Naive thymus-derived CD8-positive, alpha-beta T cell (primary cell): ENCODE results near the gene TRIM41. TPM values are rescaled to one million over a fixed set of nuclear protein-coding genes. Genes with fewer than 3 reads are reported as not detected.
"Not testable (repeated sequence)": the region's sequence is repeated elsewhere in the genome, so short reads cannot be mapped to it uniquely, and the experiment has no call there.

Experiments
- ATAC-seq, 2 donors: fragments of 150-1000 bp; cut with Tn5 transposase in 1 of 2; sonication (Bioruptor Pico), chemical (Tn5 transposase) in 1 of 2; 1 replicate in 1 of 2; 2 replicates in 1 of 2; pipeline ENCODE4 v1.10.0; 2021; ENCODE audit warnings: mild to moderate bottlenecking in 2 of 2, moderate library complexity in 2 of 2
- POLR2A ChIA-PET: fragments of 350-600 bp; sonication (Branson Sonifier 250); formaldehyde crosslinking; loops from one replicate; lab custom pipeline; 2021; ENCODE audit warnings: antibody characterized with exemption; lab: Charles Lee
- DNase-seq, 10 donors: peaks; one replicate each; pipeline versions ENCODE4 v3.0.0 to v3.0.0-alpha.2; 2020 to 2022
- H3K27ac Mint-ChIP-seq, 10 donors: one replicate each; pipeline ENCODE4 v1.8.0; 2020 to 2022; ENCODE audit warnings: mild to moderate bottlenecking in 10 of 10, mixed read lengths in 10 of 10, moderate library complexity in 4 of 10, inconsistent platforms in 1 of 10
- H3K27me3 Mint-ChIP-seq, 5 donors: one replicate each; pipeline ENCODE4 v1.8.0; 2021 to 2022; ENCODE audit warnings: mixed read lengths in 5 of 5
- H3K36me3 Mint-ChIP-seq, 3 donors: one replicate each; pipeline ENCODE4 v1.8.0; 2020 to 2022; ENCODE audit warnings: mixed read lengths in 3 of 3, mild to moderate bottlenecking in 2 of 3, inconsistent platforms in 1 of 3
- H3K4me1 Mint-ChIP-seq, 4 donors: one replicate each; pipeline ENCODE4 v1.8.0; 2021 to 2022; ENCODE audit warnings: mixed read lengths in 4 of 4
- H3K4me3 Mint-ChIP-seq, 10 donors: one replicate each; pipeline ENCODE4 v1.8.0; 2020 to 2022; ENCODE audit warnings: mild to moderate bottlenecking in 10 of 10, mixed read lengths in 10 of 10, moderate library complexity in 6 of 10, inconsistent platforms in 1 of 10
- H3K9me3 Mint-ChIP-seq, 9 donors: one replicate each; pipeline ENCODE4 v1.8.0; 2020 to 2022; ENCODE audit warnings: mixed read lengths in 9 of 9, mild to moderate bottlenecking in 3 of 9, inconsistent platforms in 1 of 9, moderate library complexity in 1 of 9
- polyA plus RNA-seq, 3 donors: library from polyadenylated mRNA; unstranded; fragments of 300-500 nt; fragmentation: Illumina TruSeq; gene quantifications; one replicate each; pipeline ENCODE4 v1.2.3, GENCODE V29; 2021
- total RNA-seq, 8 experiments: library from RNA in 2 of 8; stranded (reverse) in 2 of 8; gene quantifications; one replicate each; pipeline ENCODE4 v1.2.3 and lab custom pipeline; 2021 to 2026

The TRIM41 gene
- total RNA-seq: 10 to 100 TPM; 33.3 to 40.7 TPM
- 1 to 10 TPM; 1.1 to 2.6 (median 1.6) TPM for polyA plus RNA-seq
- total RNA-seq (lab: John Stamatoyannopoulos, UW): 49.8 to 86.1 (median 62.2) reads per million in 6 experiments

DNA sequence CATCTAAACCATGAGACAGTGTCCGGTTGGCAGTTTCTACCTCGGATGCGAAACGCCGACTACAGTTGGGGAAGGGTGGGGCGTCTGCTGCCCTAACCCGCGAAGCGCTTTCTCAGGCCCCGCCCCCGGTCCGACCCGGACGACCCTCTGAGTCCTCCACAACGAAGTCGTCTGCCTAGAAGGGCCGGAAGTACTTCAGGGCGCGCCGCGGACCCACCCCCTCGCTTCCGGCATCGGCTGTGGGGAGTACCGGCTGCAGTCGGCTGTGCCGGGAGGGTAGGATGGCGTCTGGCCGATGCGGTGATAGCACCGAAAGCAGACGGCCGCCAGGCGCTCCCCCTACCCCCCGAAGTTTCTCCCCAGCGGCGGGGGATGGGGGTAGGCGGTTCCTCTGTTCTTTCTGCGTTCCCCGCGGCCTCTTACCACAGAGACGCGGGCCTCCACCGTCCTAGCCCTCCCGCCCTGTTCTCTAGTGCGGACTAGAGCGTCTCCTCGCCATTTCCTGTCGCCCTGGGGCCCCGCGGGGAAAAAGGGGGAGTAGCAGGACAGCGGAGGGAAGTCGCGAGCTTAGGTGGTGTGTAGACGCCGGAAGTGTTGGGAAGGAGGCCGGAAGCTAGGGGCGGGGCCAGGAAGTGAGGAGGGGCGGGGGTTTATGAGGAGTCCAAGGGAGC is at the start of gene TRIM41:
TSS of gene TRIM41 (plus strand) at position 224 of the 671 bp plus-strand sequence. CDS start 719 bp downstream, outside the sequence.
- peaks cover 0 to 6% (median 5%) of the 10 kb centered on the region in 3 donors for H3K36me3 Mint-ChIP-seq
- H3K27ac Mint-ChIP-seq: peak within 1 kb of the TSS; percentile 97 to 100 (median 99)
- POLR2A ChIA-PET: interaction anchor here (0.6 to 11.2 kb wide), 17 partner anchors 10 to 420 kb away, joined by 3 to 286 read pairs (median 6); partner anchors contain the start of genes RACK1, TRIM52, TRIM7 and ZFP62
- DNase-seq (peak; percentile 91 to 99 (median 98)), ATAC-seq (peak; percentile 63 to 71)
- H3K4me1 Mint-ChIP-seq: peaks cover 34 to 71% (median 67%) of the 10 kb centered on the region in 4 donors
- peaks cover 0 to 13% (median under 1%) of the 10 kb centered on the region in 9 donors for H3K9me3 Mint-ChIP-seq
- peaks cover 0 to 10% (median 0%) of the 10 kb centered on the region in 5 donors for H3K27me3 Mint-ChIP-seq
- H3K4me3 Mint-ChIP-seq: peak within 1 kb of the TSS; percentile 91 to 100 (median 98)

DNA sequence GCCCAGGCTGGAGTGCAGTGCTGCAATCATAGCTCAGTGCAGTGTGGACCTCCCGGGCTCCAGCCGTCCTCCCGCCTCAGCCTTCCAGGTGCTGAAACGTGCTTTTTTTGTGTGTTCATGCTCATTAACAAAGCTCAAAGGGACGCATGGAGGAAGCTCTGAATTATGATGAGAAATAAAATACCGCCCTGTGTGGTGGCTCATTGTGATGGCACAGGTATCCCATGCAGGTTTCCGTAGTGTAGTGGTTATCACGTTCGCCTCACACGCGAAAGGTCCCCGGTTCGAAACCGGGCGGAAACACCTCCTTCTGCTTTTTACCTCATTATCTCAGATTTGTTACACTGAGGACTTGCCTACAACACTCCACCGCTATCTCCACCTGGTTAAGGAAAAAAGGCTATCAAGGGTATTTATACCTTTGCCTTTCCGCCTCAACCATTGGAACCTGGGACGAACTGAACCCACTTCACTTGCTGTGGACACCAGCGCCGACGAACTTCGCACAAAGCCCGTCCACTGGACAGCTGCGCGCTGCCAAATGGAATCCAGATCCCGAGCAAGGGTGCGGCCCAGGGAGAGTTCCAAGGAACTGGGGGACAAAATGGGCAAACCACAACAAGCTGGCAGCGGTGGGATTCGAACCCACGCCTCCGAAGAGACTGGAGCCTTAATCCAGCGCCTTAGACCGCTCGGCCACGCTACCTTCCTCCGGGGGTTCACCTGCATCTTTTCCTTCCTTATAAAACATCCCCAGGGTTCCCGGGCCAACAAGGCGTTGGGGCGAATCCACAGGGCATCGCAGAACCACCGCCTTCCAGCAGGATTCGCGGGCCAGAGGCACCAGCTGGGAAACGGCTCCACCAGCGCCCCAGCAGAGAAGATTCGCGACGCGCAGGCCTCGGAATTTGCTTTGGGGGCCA is 49.4 kb upstream of the TRIM41 start:
- DNase-seq: peak in 8 of 10 donors; percentile 25 to 82 (median 70)
- peaks cover 0 to 44% (median 8%) of the 10 kb centered on the region in 5 donors for H3K27me3 Mint-ChIP-seq
- peaks cover 15 to 39% (median 33%) of the 10 kb centered on the region in 4 donors for H3K4me1 Mint-ChIP-seq
- peaks cover 0 to 4% (median 0%) of the 10 kb centered on the region in 9 donors for H3K9me3 Mint-ChIP-seq
- ATAC-seq: peak; percentile 80 to 91
- POLR2A ChIA-PET: interaction anchor here (0.7 to 4.5 kb wide), 13 partner anchors 11 to 342 kb away, joined by 3 to 35 read pairs (median 6); partner anchors contain the start of genes TRIM41 and TRIM52
- H3K4me3 Mint-ChIP-seq: peak overlapping the region; percentile 79 to 100 (median 94)
- H3K27ac Mint-ChIP-seq: peak overlapping the region; percentile 10 to 94 (median 86)
- H3K36me3 Mint-ChIP-seq: no peaks in the 10 kb centered on the region

GRCh38 chr5:181176254-181176952 is 46.7 kb upstream of the TRIM41 start:
- Mint-ChIP-seq H3K4me1 (peaks cover 6 to 19% (median 14%) of the 10 kb centered on the region in 4 donors), H3K36me3 (no peaks in the 10 kb centered on the region), H3K27ac (peak overlapping the region in 2 of 10 donors; percentile 1 to 33), H3K27me3 (peaks cover 0 to 24% (median 0%) of the 10 kb centered on the region in 5 donors), H3K4me3 (no peak overlapping the region), H3K9me3 (peaks cover 0 to 4% (median 0%) of the 10 kb centered on the region in 9 donors)
- DNase-seq (no peak), ATAC-seq (no peak)
- POLR2A ChIA-PET: interaction anchor here (0.7 kb wide), 2 partner anchors 39 to 73 kb away, joined by 5 to 6 read pairs; no protein-coding TSS in a partner anchor

DNA sequence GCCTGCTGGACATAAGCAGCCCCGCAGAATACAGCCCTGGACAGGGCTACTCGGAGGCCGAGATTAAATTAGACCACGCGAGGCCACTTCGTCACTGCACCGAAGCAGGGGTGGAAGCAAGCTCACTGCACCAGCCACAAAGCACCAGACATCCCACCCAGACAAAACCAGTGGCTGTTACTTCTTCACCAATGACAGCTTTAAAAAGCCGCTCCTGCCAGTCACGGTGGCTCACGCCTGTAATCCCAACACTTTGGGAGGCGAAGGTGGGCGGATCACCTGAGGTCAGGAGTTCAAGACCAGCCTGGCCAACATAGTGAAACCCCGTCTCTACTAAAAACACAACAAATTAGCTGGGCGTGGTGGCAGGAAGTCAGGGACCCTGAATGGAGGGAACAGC is 45.5 kb upstream of the TRIM41 start:
- not testable (repeated sequence) for ATAC-seq, H3K36me3 Mint-ChIP-seq, H3K9me3 Mint-ChIP-seq, H3K4me3 Mint-ChIP-seq, H3K27ac Mint-ChIP-seq, DNase-seq
- Mint-ChIP-seq H3K27me3 (peaks cover 0 to 20% (median 0%) of the 10 kb centered on the region in 5 donors), H3K4me1 (peaks cover 8 to 20% (median 19%) of the 10 kb centered on the region in 4 donors)
- POLR2A ChIA-PET: interaction anchor here (0.7 to 1.1 kb wide), 4 partner anchors 8 to 336 kb away, joined by 3 to 6 read pairs (median 4); no protein-coding TSS in a partner anchor

- peaks cover 6 to 38% (median 26%) of the 10 kb centered on the region in 4 donors for H3K4me1 Mint-ChIP-seq
- ATAC-seq: peak; percentile 45 to 70
- POLR2A ChIA-PET: interaction anchor here (1.4 to 13.1 kb wide), 3 partner anchors 10 to 79 kb away, joined by 3 to 286 read pairs (median 51); partner anchors contain the start of genes TRIM41 and TRIM52
- H3K4me3 Mint-ChIP-seq: peak overlapping the region in 8 of 10 donors; percentile 66 to 91 (median 86)
- H3K27me3 Mint-ChIP-seq: peaks cover 0 to 2% (median 0%) of the 10 kb centered on the region in 5 donors
- DNase-seq: peak in 9 of 10 donors; percentile 50 to 83 (median 64)
- H3K27ac Mint-ChIP-seq: peak overlapping the region in 8 of 10 donors; percentile 53 to 95 (median 86)
- H3K36me3 Mint-ChIP-seq: no peaks in the 10 kb centered on the region
- H3K9me3 Mint-ChIP-seq: no peaks in the 10 kb centered on the region
These were observed 41.2 kb upstream of the TRIM41 start for GRCh38 chr5:181181650-181182565.

- Mint-ChIP-seq H3K9me3 (no peaks in the 10 kb centered on the region), H3K4me1 (peaks cover 7 to 39% (median 28%) of the 10 kb centered on the region in 4 donors), H3K27me3 (peaks cover 0 to 2% (median 0%) of the 10 kb centered on the region in 5 donors), H3K4me3 (peak overlapping the region; percentile 68 to 91 (median 88)), H3K27ac (peak overlapping the region in 9 of 10 donors; percentile 53 to 95 (median 86)), H3K36me3 (no peaks in the 10 kb centered on the region)
- ATAC-seq (no peak), DNase-seq (peak in 1 of 10 donors; percentile 9)
- POLR2A ChIA-PET: interaction anchor here (1.4 to 13.1 kb wide), 3 partner anchors 9 to 79 kb away, joined by 3 to 286 read pairs (median 51); partner anchors contain the start of genes TRIM41 and TRIM52
These were observed 40.4 kb upstream of the TRIM41 start for GRCh38 chr5:181182651-181183050.

GRCh38 chr5:181184845-181185216 is 38.2 kb upstream of the TRIM41 start:
- Mint-ChIP-seq H3K4me3 (peak overlapping the region; percentile 29 to 97 (median 92)), H3K27ac (peak overlapping the region in 9 of 10 donors; percentile 82 to 97 (median 92)), H3K9me3 (peaks cover 0 to 10% (median 0%) of the 10 kb centered on the region in 9 donors), H3K4me1 (peaks cover 17 to 52% (median 42%) of the 10 kb centered on the region in 4 donors), H3K27me3 (peaks cover 0 to 7% (median 0%) of the 10 kb centered on the region in 5 donors), H3K36me3 (peaks cover 0 to 7% (median 4%) of the 10 kb centered on the region in 3 donors)
- no peak for ATAC-seq
- DNase-seq: no peak
- POLR2A ChIA-PET: interaction anchor here (0.5 to 13.1 kb wide), 17 partner anchors 8 to 381 kb away, joined by 3 to 286 read pairs (median 4); partner anchors contain the start of genes TRIM41 and TRIM52

GRCh38 chr5:181185560-181185959 is 37.5 kb upstream of the TRIM41 start:
- POLR2A ChIA-PET: interaction anchor here (0.5 to 13.1 kb wide), 9 partner anchors 8 to 76 kb away, joined by 3 to 286 read pairs (median 5); partner anchors contain the start of genes TRIM41 and TRIM52
- H3K27ac Mint-ChIP-seq: peak overlapping the region in 4 of 10 donors; percentile 11 to 93 (median 31)
- ATAC-seq (no peak), DNase-seq (no peak)
- H3K27me3 Mint-ChIP-seq: peaks cover 0 to 7% (median 0%) of the 10 kb centered on the region in 5 donors
- H3K9me3 Mint-ChIP-seq: peaks cover 0 to 10% (median 0%) of the 10 kb centered on the region in 9 donors
- H3K36me3 Mint-ChIP-seq: peaks cover 0 to 7% (median 4%) of the 10 kb centered on the region in 3 donors
- H3K4me3 Mint-ChIP-seq: peak overlapping the region in 6 of 10 donors; percentile 20 to 59 (median 35)
- H3K4me1 Mint-ChIP-seq: peaks cover 17 to 52% (median 46%) of the 10 kb centered on the region in 4 donors

DNA sequence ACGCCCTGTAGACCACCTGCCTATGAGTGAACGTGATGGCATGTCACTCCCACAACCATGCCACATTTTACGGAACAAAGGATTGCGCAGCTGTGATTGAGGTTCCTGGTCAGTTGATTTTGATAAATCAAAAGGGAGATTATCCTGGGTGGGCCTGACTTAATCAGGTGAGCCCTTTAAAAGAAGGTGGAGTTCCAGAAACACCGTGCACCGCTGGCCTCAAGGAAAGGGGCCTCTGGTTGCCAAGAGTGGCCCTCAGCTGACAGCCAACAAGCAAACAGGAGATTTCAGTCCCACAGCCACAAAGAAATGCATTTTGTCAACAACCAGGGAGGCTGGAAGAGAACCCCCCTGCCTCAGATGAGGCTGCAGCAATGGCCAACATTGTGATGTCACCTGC is 37.1 kb upstream of the TRIM41 start:
- H3K27me3 Mint-ChIP-seq: peaks cover 0 to 7% (median 0%) of the 10 kb centered on the region in 5 donors
- POLR2A ChIA-PET: interaction anchor here (1.4 to 13.1 kb wide), 6 partner anchors 13 to 375 kb away, joined by 4 to 286 read pairs (median 36); partner anchors contain the start of genes TRIM41, TRIM52 and TRIM7
- ATAC-seq (no peak), DNase-seq (no peak)
- peaks cover 0 to 7% (median 4%) of the 10 kb centered on the region in 3 donors for H3K36me3 Mint-ChIP-seq
- peak overlapping the region in 8 of 10 donors; percentile 2 to 93 (median 38) for H3K27ac Mint-ChIP-seq
- H3K4me1 Mint-ChIP-seq: peaks cover 18 to 52% (median 47%) of the 10 kb centered on the region in 4 donors
- H3K9me3 Mint-ChIP-seq: peaks cover 0 to 10% (median 0%) of the 10 kb centered on the region in 9 donors
- peak overlapping the region in 4 of 10 donors; percentile 33 to 59 (median 41) for H3K4me3 Mint-ChIP-seq
